ENCODE results near the gene TRAPPC12. TPM values are rescaled to one million over a fixed set of nuclear protein-coding genes. Genes with fewer than 3 reads are reported as not detected.
A peak's percentile ranks its signal among the peaks of the same experiment; 100 is the strongest.
"Not testable (repeated sequence)": the region's sequence is repeated elsewhere in the genome, so short reads cannot be mapped to it uniquely, and the experiment has no call there.

TRAPPC12 gene
- polyA plus RNA-seq, 1 donor: 99.9 TPM

DNA sequence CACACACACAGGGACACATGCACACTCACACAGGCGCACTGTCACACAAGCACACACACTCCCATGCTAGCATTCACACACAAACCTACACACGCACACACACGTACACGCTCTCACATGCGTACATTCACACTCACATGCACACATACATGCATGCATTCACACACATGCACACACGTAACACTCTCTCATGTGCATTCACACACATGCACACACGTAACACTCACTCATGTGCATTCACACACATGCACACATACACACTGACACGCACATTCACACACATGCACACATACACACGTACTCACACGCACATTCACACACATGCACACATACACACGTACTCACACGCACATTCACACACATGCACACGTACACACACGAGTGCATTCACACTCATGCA is 123.6 kb downstream of the TRAPPC12 start:
- no peak for DNase-seq

DNA sequence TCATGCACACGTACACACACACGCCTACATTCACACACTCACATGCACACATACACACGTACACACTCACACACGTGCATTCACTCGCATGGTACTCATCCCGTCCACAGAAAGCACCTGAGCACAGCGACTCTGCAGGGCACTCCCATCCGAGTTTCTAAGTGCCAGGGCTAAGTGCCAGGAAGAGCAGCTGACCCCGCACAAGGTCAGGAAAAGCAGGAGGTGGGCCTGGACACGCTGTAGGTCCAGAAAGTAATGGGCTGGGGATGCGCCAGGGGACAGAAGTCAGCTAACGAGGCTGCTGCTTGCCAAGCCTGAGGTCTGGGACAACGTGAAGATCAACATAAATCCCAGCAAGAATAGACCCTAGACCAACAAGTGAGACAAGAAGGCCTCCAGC is 124.0 kb downstream of the TRAPPC12 start:
- DNase-seq: no peak

DNA sequence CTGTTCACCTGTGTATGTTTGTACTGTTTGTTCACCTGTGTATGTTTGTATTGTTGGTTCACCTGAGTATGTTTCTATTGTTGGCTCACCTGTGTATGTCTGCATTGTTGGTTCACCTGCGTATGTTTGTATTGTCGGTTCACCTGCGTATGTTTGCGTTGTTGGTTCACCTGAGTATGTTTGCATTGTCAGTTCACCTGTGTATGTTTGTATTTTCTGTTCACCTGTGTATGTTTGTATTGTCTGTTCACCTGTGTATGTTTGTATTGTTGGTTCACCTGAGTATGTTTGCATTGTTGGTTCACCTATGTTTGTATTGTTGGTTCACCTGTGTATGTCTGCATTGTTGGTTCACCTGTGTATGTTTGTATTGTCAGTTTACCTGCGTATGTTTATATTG is 125.2 kb downstream of the TRAPPC12 start:
- DNase-seq: no peak

DNA sequence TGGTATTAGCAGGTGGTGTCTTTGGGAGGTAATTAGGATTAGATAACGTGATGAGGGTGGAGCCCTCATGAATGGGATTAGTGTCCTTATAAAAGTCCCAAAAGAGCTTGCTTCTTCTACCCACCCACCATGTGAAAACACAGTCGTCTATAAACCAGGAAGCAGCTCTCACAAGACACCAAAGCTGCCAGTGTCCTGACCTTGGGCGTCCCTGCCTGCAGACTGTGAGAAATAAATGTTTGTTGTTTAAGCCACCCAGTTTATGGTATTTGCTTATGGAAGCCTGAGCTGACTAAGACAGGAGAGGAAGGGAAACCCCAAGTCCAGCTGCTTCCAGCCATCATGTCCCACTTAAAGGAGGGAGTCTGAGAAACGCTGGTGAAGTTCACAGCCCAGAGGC is 126.3 kb downstream of the TRAPPC12 start:
- DNase-seq: no peak

DNA sequence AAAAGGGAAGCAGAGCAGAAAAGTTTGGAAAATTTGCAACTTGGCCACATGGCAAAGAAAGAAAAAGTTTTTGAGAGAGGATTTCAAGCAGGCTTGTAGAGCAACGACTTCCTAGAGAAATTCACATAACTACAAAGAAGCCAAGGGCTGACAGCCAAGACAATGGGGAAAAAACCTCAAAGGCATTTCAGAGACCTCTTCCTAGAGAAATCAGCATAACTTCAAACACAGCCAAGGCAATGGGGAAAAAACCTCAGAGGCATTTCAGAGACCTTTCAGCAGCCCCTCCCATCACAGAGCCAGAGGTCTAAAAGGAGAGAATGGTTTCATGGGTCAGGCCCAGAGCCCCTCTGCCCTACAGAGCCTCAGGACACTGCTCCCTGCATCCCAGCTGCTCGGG is 132.6 kb downstream of the TRAPPC12 start:
- no peak for DNase-seq

DNA sequence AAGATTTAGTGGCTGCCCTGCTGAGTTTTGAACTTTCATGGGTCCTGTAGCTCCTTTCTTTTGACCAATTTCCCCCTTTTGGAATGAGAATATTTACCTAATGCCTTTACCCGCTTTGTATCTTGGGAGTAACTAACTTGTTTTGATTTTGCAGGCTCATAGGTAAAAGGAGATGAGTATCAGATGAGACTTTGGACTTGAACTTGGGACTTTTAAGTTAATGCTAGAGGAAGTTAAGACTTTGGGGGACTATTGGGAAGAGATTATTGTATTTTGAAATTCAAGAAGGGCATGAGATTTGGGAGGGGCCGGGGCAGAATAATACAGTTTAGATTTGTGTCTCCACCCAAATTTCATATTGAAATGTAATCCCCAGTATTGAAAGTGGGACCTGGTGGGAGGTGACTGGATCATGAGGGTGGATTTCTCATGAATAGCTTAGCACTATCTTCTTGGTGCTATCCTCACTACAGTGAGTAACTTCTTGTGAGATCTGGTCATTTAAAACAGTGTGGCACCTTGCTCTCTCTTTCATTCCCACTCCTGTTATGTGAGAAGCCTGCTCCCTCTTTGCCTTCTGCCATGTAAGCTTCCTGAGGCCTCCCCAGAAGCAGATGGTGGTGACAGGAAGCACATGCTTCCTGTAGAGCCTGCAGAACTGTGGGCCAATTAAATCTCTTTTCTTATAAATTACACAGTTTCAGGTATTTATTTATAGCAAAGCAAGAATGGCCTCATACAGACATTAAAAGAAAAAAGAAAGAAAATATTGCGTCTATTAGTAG is 133.7 kb downstream of the TRAPPC12 start:
- no peak for DNase-seq

DNA sequence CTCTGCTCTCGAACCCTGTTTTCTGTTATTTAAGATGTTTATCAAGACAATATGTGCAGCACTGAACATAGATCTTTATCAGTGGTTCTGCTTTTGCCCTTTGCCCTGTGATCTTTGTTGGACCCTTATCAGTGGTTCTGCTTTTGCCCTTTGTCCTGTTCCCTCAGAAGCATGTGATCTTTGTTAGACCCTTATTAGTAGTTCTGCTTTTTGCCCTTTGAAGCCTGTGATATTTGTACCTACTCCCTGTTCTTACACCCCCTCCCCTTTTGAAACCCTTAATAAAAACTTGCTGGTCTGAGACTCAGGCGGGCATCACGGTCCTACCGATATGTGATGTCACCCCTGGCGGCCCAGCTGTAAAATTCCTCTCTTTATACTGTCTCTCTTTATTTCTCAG is 135.9 kb downstream of the TRAPPC12 start:
- DNase-seq: not testable (repeated sequence)

DNA sequence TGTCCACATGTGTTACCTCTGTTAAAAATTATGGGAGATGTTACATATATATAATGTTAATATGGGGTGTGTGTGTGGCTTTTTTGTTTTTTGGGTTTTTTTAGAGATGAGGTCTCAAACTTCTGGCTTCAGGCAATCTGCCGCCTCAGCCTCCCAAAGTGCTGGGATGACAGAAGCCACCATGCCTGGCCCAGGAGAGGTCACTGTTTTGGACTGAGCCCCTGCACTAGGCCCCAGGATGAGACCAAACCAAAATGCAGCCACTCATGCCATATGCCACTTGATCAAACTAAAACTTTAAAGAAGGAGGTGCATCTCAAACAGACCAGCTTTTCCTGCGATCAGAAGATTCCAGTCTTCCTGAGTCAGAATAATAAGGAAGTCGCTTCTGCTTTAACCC is 137.3 kb downstream of the TRAPPC12 start:
- DNase-seq: no peak

DNA sequence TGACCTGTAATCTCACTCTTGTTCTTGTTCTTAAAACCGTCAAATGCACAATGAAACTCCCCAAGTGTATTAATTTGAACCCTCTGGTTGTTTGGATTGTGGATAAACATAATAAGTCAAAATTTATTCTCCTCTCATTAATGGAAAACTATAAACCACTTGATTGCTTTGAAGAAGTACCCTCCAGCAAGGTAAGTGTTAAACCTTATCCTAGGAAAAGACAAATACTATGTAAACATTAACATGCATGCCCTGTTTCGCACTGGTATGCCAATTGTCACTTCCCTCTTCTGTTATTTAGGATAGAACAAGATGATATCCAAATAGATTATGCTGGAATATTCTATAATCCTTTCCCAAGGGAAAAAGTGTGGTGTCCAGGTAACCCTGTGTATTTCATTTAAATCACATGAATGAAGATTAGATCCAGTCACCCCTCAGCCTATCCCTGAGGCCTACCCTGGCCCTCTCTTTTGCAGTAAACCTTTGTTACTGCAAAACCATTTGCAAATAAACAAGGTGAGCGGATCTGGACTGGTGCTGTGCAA is 138.5 kb downstream of the TRAPPC12 start:
- DNase-seq: no peak

DNA sequence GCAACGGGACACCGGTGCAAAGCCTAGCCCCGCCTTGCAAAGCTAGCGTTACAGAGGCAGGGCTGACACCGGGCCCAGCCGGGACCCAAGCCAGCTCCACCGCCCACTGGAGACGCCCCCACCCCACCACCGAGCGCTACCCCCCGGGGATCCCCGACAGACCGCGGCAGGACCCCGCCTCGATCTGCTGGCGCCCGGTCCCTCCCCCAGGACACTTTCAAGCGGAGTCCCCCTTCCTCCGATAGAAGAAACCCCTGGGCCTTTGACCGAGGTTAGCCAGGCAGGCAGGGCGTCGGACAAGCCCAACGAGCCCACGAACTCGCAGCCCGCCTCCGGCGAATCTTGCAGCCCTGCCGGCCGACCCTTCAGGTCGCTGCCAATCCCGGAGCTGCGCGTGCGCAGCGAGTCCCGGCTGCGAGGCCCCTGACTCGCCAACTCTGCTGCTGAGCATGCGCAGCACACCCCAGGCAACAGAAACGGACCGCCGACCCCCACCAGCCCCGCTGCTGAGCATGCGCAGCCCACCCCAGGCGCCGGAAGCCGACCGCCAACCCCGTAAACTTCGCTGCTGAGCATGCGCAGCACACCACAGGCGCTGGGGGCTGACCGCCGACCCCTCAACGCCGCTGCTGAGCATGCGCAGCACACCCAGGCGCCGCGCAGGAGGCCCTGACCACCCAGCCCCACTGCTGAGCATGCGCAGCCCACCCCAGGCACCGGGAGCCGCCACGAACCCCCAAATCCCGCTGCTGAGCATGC is 139.2 kb downstream of the TRAPPC12 start:
- DNase-seq: peak; percentile 97

DNA sequence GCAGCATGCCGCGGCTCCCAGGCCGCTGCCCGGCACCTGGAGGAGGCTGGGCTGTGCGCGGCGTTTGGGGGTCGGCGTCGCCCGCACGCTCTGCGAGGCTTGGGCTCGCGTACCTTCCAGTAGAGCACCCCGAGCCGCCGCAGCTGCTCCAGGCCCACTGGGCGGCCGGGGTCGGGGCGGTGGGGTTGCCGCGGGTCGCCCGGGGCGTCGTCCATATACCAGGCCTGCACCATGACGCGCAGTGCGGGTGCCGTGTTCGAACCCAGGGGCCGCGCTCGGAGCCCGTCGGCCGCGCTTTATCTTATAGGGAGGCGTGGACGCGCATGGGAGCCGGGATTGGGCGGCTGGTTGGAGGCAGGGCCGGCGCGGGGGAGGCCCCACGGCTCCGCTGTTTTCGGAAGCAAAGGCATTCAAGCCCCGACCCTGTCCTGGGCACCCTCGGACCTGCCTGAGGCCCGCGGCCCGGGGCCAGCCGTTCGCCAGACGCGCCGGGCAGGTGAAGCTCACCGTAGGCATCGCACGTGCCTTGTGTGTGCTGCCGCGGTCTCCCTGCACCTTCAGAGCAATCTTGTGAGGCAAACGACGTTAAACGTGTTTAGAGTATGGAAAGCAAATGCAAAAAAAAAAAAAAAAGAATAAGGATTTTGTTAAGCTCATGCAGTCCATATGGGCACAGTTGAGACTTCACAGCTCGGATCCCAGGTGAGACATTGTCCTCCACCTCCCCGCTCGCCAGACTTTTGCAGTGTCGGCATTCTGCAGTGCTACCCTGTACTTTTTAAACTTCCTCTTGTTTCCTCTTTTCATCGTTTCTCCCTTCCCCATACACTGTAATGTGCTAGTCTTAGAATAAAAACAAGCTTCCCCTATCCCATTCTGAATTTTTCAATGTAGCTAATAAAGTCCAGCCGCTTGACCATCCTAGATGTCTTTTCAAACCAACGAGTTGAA is 140.0 kb downstream of the TRAPPC12 start, which contains the start of gene ADI1:
Gene ADI1 (minus strand): TSS at position 277 of the 951 bp plus-strand sequence. CDS start 44 bp downstream, at position 233.
- peak; percentile 72 for DNase-seq

DNA sequence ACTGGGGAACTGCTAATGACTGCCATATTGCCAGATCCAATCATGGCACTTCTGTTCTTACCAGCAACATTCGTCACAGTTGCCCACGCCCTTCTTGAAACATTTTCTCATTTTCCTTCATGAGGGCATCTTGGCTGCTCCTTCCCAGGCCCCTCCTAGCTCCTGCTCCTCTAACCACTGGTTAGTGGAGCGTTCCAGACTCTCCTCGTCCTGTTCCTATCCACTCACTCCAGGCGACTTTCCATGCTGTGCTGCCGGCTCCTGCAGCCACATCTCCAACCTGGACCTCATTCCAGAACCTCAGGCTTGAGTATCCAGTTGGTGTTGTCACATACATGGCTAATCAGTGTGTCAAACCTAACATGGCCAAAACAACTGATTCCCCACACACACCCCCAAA is 141.1 kb downstream of the TRAPPC12 start:
- DNase-seq: no peak

DNA sequence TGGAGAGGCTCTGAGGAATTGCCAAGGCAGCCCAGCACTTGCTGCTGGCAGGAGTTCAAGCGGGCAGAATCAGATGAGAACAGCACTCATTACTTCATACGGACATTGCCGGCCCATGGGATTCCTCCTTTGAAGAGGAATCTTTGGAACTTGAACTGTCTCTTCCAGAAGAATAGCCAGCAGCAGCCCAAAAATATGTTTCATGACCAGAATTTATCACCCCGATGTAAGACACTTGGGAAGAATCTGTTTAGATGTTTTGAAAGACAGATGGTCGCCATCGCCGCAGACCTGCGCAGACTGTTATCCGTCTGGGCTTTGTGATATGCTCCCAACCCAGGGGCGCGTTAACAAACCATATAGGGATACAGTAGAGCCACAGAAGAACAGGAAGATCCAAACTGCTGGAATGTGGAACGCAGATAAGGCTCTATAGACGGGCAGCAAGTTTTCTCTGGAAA is 143.5 kb downstream of the TRAPPC12 start:
- DNase-seq: no peak

DNA sequence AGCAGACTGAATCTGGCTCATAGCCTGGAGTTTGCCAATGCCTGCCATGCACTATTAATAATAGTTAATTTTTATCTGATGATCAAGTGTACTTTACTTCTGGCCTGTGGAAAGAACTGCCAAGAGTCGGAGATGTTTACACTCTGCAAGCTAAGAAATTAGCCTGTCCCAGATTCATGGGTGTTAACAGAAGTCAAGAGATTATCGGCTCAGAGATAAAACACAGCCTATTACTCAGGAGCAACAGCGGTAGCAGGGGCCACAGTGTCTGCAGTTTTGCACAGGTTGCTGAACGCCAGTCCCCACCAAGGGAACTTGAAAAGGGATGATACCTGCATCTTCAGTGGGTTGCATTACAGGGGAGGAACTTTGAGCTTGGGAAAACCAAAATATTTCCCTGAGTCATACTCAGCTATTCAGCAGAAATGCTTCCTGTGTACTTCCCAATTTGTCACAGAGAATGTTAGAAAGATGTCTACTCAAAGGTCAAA is 144.1 kb downstream of the TRAPPC12 start:
- no peak for DNase-seq

DNA sequence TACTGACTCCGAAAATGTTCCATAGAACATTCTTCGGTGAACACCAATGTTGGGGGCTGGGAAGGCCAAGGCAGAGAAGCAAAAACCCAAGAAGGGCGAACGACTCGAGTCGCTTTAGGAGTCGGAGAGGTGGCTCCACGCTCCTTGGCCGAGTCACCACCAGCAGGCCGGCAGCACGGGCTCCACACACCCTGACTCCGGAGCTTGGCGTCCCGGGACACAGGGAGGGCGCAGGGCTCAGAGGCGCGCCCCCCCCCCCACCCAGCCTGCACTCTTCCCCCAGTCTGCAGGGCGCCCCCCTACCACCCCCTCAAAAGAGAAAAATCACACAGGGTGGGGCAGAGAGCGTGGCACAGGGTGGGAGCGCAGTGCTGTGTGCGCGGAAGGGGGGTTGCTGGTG is 147.4 kb downstream of the TRAPPC12 start:
- DNase-seq: no peak

DNA sequence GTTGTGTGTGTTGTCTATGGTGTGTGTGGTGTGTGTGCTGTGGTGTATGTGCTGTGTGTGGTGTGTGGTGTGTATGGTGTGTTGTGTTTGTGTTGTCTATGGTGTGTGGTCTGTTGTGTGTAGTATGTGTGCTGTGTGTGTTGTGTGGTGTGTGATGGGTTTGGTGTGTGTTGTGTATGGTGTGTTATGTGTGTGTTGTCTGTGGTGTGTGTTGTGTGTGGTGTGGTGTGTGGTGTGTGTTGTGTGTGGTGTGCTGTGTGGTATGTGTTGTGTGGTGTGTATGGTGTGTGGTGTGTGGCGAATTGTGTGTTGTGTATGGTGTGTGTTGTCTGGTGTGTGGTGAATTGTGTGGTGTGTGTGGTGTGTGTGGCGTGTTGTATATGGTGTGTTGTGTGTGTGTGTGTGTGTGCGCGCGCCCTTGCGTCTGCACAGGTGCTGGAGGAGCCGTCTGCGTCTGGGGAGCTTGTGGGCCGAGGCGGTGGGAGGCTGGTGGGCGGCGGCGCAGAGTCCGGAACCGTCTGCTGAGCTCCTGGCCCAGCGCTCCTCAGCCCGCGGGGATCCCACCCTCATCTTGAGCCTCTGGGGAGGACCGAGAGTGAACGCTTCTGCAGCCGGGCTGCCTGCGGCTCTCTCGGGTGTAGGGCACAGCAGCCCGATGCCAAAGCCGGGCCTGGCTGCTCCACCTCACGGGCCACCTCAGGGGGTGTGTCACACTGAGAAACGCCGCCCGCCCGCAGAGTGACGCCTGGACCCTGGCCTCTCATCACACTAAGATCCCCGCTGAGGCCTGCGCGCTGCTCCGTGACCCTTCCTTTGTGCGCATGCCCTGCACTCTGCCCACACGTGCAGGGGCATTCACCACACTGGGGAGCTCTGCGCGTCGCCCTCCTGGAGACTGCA is 148.6 kb downstream of the TRAPPC12 start:
- no peak for DNase-seq

All from left kidney (tissue), 2 donors.